GM12875 (cell line): ENCODE data around the gene MAP2.

Experiments used
- H3K4me3 ChIP-seq: one replicate; pipeline ENCODE4 v1.5.1; 2011; ENCODE audit warnings: low read depth, low read length, control low read depth
- CTCF ChIP-seq: IDR thresholded peaks from 2 replicates; pipeline ENCODE4 v1.5.1; 2011; ENCODE audit warnings: low read depth, mild to moderate bottlenecking, control low read depth, inconsistent platforms, low read length, moderate library complexity, borderline replicate concordance; ENCODE audit not compliant: insufficient read depth

Gene MAP2

GRCh38 chr2:209600341-209601171, 176.7 kb downstream of the MAP2 start:
- no peak overlapping the region for H3K4me3 ChIP-seq

GRCh38 chr2:209601497-209601896, 177.7 kb downstream of the MAP2 start:
- no peak overlapping the region for H3K4me3 ChIP-seq
- no peak for TF ChIP-seq CTCF

More at GRCh38 chr2:209600341-209601171, 176.7 kb downstream of the MAP2 start:
- TF ChIP-seq CTCF = no peak

GRCh38 chr2:209602259-209602658, 178.4 kb downstream of the MAP2 start:
- H3K4me3 ChIP-seq = no peak overlapping the region
- TF ChIP-seq CTCF = no peak

- no peak for TF ChIP-seq CTCF
- no peak overlapping the region for H3K4me3 ChIP-seq
Measured at GRCh38 chr2:209609531-209609930, 185.7 kb downstream of the MAP2 start.

- no peak for TF ChIP-seq CTCF
Measured at GRCh38 chr2:209610631-209611030, 186.8 kb downstream of the MAP2 start.

GRCh38 chr2:209613649-209614305, 189.9 kb downstream of the MAP2 start:
- no peak for TF ChIP-seq CTCF
- H3K4me3 ChIP-seq = no peak overlapping the region

More at GRCh38 chr2:209610631-209611030, 186.8 kb downstream of the MAP2 start:
- H3K4me3 ChIP-seq = no peak overlapping the region
